Upper lobe of left lung (tissue), 6 donors: ENCODE measurements around the gene KRTAP5-8. TPM values are rescaled to one million over a fixed set of nuclear protein-coding genes. Genes with fewer than 3 reads are reported as not detected.
A peak's percentile ranks its signal among the peaks of the same experiment; 100 is the strongest.

ENCODE experiments used
- ATAC-seq, 2 donors: fragments of 200-7000 bp; cut with Tn5 transposase; one replicate each; pipeline ENCODE4 v1.9.1; 2022; ENCODE audit warnings: mild to moderate bottlenecking in 2 of 2, moderate library complexity in 2 of 2; ENCODE audit not compliant: low FRiP score in 2 of 2
- DNase-seq, 2 donors: peaks; one replicate each; pipeline ENCODE4 v3.0.0-alpha.2; 2019 to 2020
- H3K27ac ChIP-seq, 4 donors: fragments of 200-600 bp; sonication (generic); one replicate each; pipeline ENCODE4 v1.5.1; 2016 to 2019
- H3K27me3 ChIP-seq, 4 donors: fragments of 200-600 bp; sonication (generic); one replicate each; pipeline ENCODE4 v1.5.1; 2017 to 2019
- H3K36me3 ChIP-seq, 4 donors: fragments of 200-600 bp; sonication (generic); one replicate each; pipeline ENCODE4 v1.5.1; 2016 to 2019
- H3K4me1 ChIP-seq, 4 donors: fragments of 200-600 bp; sonication (generic); one replicate each; pipeline ENCODE4 v1.5.1; 2018 to 2019
- H3K4me3 ChIP-seq, 4 donors: fragments of 200-600 bp; sonication (generic); one replicate each; pipeline ENCODE4 v1.5.1; 2017 to 2019; ENCODE audit warnings: mild to moderate bottlenecking in 2 of 4, moderate library complexity in 1 of 4
- H3K9me3 ChIP-seq, 4 donors: fragments of 200-600 bp; sonication (generic); one replicate each; pipeline ENCODE4 v1.5.1; 2018 to 2019
- EP300 ChIP-seq, 4 donors: sonication (generic); formaldehyde crosslinking; IDR thresholded peaks; one replicate each; pipeline ENCODE4 v1.5.1; 2017; ENCODE audit warnings: antibody characterized with exemption in 4 of 4, control low read depth in 2 of 4
- POLR2A ChIP-seq, 4 donors: fragments of 450-650 bp; IDR thresholded peaks; one replicate each; pipeline ENCODE4 v1.5.1; 2016 to 2017; ENCODE audit warnings: antibody characterized with exemption in 4 of 4, mild to moderate bottlenecking in 2 of 4
- POLR2AphosphoS5 ChIP-seq, 2 donors: sonication (generic); formaldehyde crosslinking; IDR thresholded peaks; one replicate each; pipeline ENCODE4 v1.5.1; 2017; ENCODE audit warnings: antibody characterized with exemption in 2 of 2
- WGBS, 2 donors: methylation state at CpG; one replicate each; pipeline ENCODE4 v1.1.5; 2017 to 2018; 5-methylcytosine and 5-hydroxymethylcytosine counted together
- total RNA-seq, 6 donors: library from RNA; depleted of rRNA in 4 of 6; stranded (reverse); fragments of >200 nt in 4 of 6; gene quantifications; one replicate each; pipeline versions ENCODE4 v1.1.0 to v1.2.1, GENCODE V29; 2016 to 2021
- TF ChIP-seq, protein P1 (sequence below), 6 experiments: fragments of 450-650 bp in 4 of 6; fragments of 200-600 bp in 2 of 6; sonication (generic) in 2 of 6; IDR thresholded peaks; one replicate each; pipeline ENCODE4 v1.5.1; 2016 to 2019; ENCODE audit warnings: antibody characterized with exemption in 6 of 6
- donor health status: DM: no; HTN: no; CAD: no; lungs with moderate emphysema.
- donor health status: DM: no; HTN: yes; CAD: no; lungs with severe emphysema.

KRTAP5-8 gene
- total RNA-seq, 6 donors from 2014 or later, result 0.23 to 7.3 (median 0.71) TPM; not detected in 2

DNA sequence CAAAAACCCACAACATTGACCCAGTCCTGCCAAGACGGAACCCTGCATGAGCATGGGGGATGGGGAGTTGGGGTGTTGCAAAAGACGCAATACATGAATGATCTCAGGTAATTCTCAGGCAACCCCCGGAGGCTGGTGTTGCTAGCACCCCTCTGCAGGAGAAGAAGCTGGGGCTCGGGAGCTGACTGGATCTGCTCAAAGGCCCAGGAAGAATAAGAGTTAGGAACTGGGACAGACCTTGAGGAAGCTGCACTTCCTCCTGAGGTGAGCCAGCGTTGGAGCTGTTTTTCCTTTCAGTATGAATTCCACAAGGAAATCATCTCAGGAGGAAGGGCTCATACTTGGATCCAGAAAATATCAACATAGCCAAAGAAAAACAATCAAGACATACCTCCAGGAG lies 10.3 kb downstream of the KRTAP5-8 start, which contains the start of gene KRTAP5-9:
KRTAP5-9 (plus strand) TSS at position 301 of the 400 bp plus-strand sequence. CDS start 238 bp downstream, outside the sequence.
- ATAC-seq, result no peak

DNA sequence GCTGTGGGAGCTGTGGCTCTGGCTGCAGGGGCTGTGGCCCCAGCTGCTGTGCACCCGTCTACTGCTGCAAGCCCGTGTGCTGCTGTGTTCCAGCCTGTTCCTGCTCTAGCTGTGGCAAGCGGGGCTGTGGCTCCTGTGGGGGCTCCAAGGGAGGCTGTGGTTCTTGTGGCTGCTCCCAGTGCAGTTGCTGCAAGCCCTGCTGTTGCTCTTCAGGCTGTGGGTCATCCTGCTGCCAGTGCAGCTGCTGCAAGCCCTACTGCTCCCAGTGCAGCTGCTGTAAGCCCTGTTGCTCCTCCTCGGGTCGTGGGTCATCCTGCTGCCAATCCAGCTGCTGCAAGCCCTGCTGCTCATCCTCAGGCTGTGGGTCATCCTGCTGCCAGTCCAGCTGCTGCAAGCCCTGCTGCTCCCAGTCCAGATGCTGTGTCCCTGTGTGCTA lies 10.9 kb downstream of the KRTAP5-8 start:
- Histone ChIP-seq H3K4me3 (no peak overlapping the region), H3K9me3 (no peaks in the 10 kb centered on the region), H3K27ac (no peak overlapping the region), H3K27me3 (no peaks in the 10 kb centered on the region), H3K36me3 (no peaks in the 10 kb centered on the region), H3K4me1 (no peaks in the 10 kb centered on the region)
- DNase-seq, result peak in 1 of 2 donors; percentile 67
- TF ChIP-seq, protein P1, sequence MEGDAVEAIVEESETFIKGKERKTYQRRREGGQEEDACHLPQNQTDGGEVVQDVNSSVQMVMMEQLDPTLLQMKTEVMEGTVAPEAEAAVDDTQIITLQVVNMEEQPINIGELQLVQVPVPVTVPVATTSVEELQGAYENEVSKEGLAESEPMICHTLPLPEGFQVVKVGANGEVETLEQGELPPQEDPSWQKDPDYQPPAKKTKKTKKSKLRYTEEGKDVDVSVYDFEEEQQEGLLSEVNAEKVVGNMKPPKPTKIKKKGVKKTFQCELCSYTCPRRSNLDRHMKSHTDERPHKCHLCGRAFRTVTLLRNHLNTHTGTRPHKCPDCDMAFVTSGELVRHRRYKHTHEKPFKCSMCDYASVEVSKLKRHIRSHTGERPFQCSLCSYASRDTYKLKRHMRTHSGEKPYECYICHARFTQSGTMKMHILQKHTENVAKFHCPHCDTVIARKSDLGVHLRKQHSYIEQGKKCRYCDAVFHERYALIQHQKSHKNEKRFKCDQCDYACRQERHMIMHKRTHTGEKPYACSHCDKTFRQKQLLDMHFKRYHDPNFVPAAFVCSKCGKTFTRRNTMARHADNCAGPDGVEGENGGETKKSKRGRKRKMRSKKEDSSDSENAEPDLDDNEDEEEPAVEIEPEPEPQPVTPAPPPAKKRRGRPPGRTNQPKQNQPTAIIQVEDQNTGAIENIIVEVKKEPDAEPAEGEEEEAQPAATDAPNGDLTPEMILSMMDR (IDR thresholded peaks at IDR 0.05), result no peak
- TF ChIP-seq POLR2A (IDR thresholded peaks at IDR 0.05), result no peak
- no peak for TF ChIP-seq POLR2AphosphoS5 (IDR thresholded peaks at IDR 0.05)
- TF ChIP-seq EP300 (IDR thresholded peaks at IDR 0.05), result no peak
- ATAC-seq, result no peak
- 46% methylated on average over 5 of the region's 5 CpGs; no CpG with 5 or more reads in 1 of the 2 donors for WGBS, 2 donors

More for the DNA sequence above, 10.3 kb downstream of the KRTAP5-8 start, which contains the start of gene KRTAP5-9:
- H3K9me3 ChIP-seq, result no peaks in the 10 kb centered on the region
- TF ChIP-seq POLR2AphosphoS5 (IDR thresholded peaks at IDR 0.05) (no peak), EP300 (IDR thresholded peaks at IDR 0.05) (no peak)
- no peak for DNase-seq
- no peaks in the 10 kb centered on the region for H3K36me3 ChIP-seq
- 65 to 68% methylated on average over 4 to 5 of the region's 5 CpGs for WGBS, 2 donors
- no peaks in the 10 kb centered on the region for H3K4me1 ChIP-seq
- H3K27ac ChIP-seq, result no peak within 1 kb of the TSS
- H3K27me3 ChIP-seq, result no peaks in the 10 kb centered on the region
- H3K4me3 ChIP-seq, result no peak within 1 kb of the TSS

DNA sequence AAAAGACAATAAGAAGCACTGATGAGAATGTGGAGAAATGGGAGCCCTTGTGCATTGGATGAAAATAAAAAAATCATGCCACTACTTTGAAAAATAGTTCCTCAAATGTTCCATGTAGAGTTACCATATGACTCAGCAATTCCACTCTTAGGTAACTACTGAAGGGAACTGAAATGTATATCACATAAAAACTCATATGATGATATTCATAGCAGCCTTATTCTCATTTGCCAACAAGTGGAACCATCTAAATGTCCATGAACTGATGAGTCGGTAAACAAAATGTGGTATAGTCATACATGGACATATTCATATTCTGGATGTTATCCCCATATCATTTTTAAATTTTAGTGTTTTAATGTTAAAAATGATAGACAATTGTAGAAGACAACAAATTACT lies 13.9 kb downstream of the KRTAP5-8 start:
- DNase-seq (no peak), ATAC-seq (no peak)
- WGBS, 2 donors, result 84 to 100% methylated on average over 1 of the region's 1 CpG
- H3K36me3 ChIP-seq, result no peaks in the 10 kb centered on the region
- H3K27ac ChIP-seq, result no peak overlapping the region
- no peaks in the 10 kb centered on the region for H3K4me1 ChIP-seq
- TF ChIP-seq POLR2AphosphoS5 (IDR thresholded peaks at IDR 0.05) (no peak), POLR2A (IDR thresholded peaks at IDR 0.05) (no peak), EP300 (IDR thresholded peaks at IDR 0.05) (no peak)
- TF ChIP-seq, protein P1 (IDR thresholded peaks at IDR 0.05), result no peak
- no peaks in the 10 kb centered on the region for H3K27me3 ChIP-seq
- no peaks in the 10 kb centered on the region for H3K9me3 ChIP-seq
- H3K4me3 ChIP-seq, result no peak overlapping the region

DNA sequence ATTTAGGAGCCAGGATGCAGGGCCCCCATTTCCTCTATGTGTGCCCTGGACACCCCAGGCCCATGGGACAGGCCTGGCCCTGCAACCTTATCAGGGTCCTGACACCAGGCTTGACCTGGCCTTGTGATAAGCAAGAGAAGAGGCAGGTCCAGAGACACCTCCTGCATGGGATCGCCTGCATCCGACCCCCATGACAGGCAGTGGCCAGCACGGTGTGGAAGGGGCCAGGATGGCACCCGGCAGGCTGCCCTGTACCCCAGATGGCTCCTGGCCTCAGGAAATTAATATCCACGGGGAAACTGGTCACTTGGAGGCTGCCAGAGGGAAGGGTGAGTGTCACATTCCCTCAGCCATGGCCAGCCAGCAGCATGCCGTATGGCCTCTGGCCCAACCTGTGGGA lies 17.2 kb downstream of the KRTAP5-8 start:
- no peaks in the 10 kb centered on the region for H3K9me3 ChIP-seq
- no peaks in the 10 kb centered on the region for H3K4me1 ChIP-seq
- 89% methylated on average over 4 of the region's 6 CpGs; no CpG with 5 or more reads in 1 of the 2 donors for WGBS, 2 donors
- no peaks in the 10 kb centered on the region for H3K36me3 ChIP-seq
- no peak overlapping the region for H3K27ac ChIP-seq
- no peak overlapping the region for H3K4me3 ChIP-seq
- TF ChIP-seq EP300 (IDR thresholded peaks at IDR 0.05) (no peak), POLR2AphosphoS5 (IDR thresholded peaks at IDR 0.05) (no peak), POLR2A (IDR thresholded peaks at IDR 0.05) (no peak)
- TF ChIP-seq, protein P1 (IDR thresholded peaks at IDR 0.05), result no peak
- H3K27me3 ChIP-seq, result no peaks in the 10 kb centered on the region
- ATAC-seq (peak in 1 of 2 donors; percentile 9), DNase-seq (no peak)

DNA sequence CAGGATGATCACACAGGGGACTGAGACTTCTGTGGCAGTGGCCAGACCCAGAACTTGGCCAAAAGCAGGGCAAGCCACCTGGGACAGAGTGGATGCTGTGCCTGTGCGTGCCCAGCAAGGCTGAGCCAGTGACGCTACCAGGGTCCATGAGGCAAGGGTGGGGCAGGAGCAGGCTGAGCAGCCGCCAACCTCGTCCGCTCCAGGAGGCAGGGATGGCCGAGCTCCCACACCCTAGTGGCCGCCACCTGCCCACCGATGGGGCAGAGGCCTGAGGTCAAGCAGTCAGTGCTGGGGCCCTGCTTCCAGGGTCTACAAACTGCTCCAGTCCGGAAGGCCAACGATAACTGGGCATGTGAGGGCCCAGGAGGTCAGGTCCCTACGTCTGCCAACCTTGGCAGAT lies 17.7 kb downstream of the KRTAP5-8 start:
- TF ChIP-seq POLR2A (IDR thresholded peaks at IDR 0.05) (no peak), EP300 (IDR thresholded peaks at IDR 0.05) (no peak), POLR2AphosphoS5 (IDR thresholded peaks at IDR 0.05) (no peak)
- TF ChIP-seq, protein P1 (IDR thresholded peaks at IDR 0.05), result no peak
- WGBS, 2 donors, result 80 to 95% methylated on average over 3 to 6 of the region's 11 CpGs
- Histone ChIP-seq H3K9me3 (no peaks in the 10 kb centered on the region), H3K27ac (no peak overlapping the region), H3K4me1 (no peaks in the 10 kb centered on the region), H3K4me3 (no peak overlapping the region), H3K27me3 (no peaks in the 10 kb centered on the region), H3K36me3 (no peaks in the 10 kb centered on the region)
- ATAC-seq (peak in 1 of 2 donors; percentile 19), DNase-seq (no peak)
